Measurements from ENCODE around the gene MOSMO.
"Not testable (repeated sequence)": the region's sequence is repeated elsewhere in the genome, so short reads cannot be mapped to it uniquely, and the experiment has no call there.

Gene MOSMO

GRCh38 chr16:22003195-22003594 is 4.7 kb upstream of the MOSMO start:
- no peak for DNase-seq (ENCODE audit: low read depth)

- DNase-seq (ENCODE audit: low read depth) = no peak
Observed at GRCh38 chr16:22004341-22004740, 3.6 kb upstream of the MOSMO start.

- DNase-seq (ENCODE audit: low read depth) = no peak
Observed at GRCh38 chr16:22005746-22006145, 2.2 kb upstream of the MOSMO start.

GRCh38 chr16:22006636-22007035 is 1.3 kb upstream of the MOSMO start:
- no peak for DNase-seq (ENCODE audit: low read depth)

GRCh38 chr16:22007159-22007508 is 777 bp upstream of the MOSMO start:
- no peak for DNase-seq (ENCODE audit: low read depth)

- DNase-seq (ENCODE audit: low read depth) = no peak
Observed at GRCh38 chr16:22008215-22009059, 526 bp downstream of the MOSMO start.

- DNase-seq (ENCODE audit: low read depth) = no peak
Observed at GRCh38 chr16:22010902-22011301, 3.0 kb downstream of the MOSMO start.

- DNase-seq (ENCODE audit: low read depth) = no peak
Observed at GRCh38 chr16:22012241-22012640, 4.3 kb downstream of the MOSMO start.

- no peak for DNase-seq (ENCODE audit: low read depth)
Observed at GRCh38 chr16:22013486-22013885, 5.6 kb downstream of the MOSMO start.

- DNase-seq (ENCODE audit: low read depth) = no peak
Observed at GRCh38 chr16:22014271-22014873, 6.5 kb downstream of the MOSMO start.

- no peak for DNase-seq (ENCODE audit: low read depth)
Observed at GRCh38 chr16:22016927-22017326, 9.0 kb downstream of the MOSMO start.

GRCh38 chr16:22018559-22018958 is 10.6 kb downstream of the MOSMO start:
- DNase-seq (ENCODE audit: low read depth) = no peak

GRCh38 chr16:22022151-22022550 is 14.2 kb downstream of the MOSMO start:
- no peak for DNase-seq (ENCODE audit: low read depth)

GRCh38 chr16:22023505-22023904 is 15.6 kb downstream of the MOSMO start:
- no peak for DNase-seq (ENCODE audit: low read depth)

- DNase-seq (ENCODE audit: low read depth) = not testable (repeated sequence)
Observed at GRCh38 chr16:22024785-22025184, 16.9 kb downstream of the MOSMO start.

- no peak for DNase-seq (ENCODE audit: low read depth)
Observed at GRCh38 chr16:22027633-22028032, 19.7 kb downstream of the MOSMO start.

- no peak for DNase-seq (ENCODE audit: low read depth)
Observed at GRCh38 chr16:22029632-22030031, 21.7 kb downstream of the MOSMO start.

GRCh38 chr16:22030087-22030812 is 22.3 kb downstream of the MOSMO start:
- DNase-seq (ENCODE audit: low read depth) = no peak

- no peak for DNase-seq (ENCODE audit: low read depth)
Observed at GRCh38 chr16:22031483-22032083, 23.7 kb downstream of the MOSMO start.

- DNase-seq (ENCODE audit: low read depth) = no peak
Observed at GRCh38 chr16:22034503-22034902, 26.6 kb downstream of the MOSMO start.

GRCh38 chr16:22035153-22035552 is 27.2 kb downstream of the MOSMO start:
- no peak for DNase-seq (ENCODE audit: low read depth)

GRCh38 chr16:22043882-22044281 is 36.0 kb downstream of the MOSMO start:
- DNase-seq (ENCODE audit: low read depth) = not testable (repeated sequence)

GRCh38 chr16:22045888-22046287 is 38.0 kb downstream of the MOSMO start:
- DNase-seq (ENCODE audit: low read depth) = not testable (repeated sequence)
